Hepatocyte (in vitro differentiated cells): ENCODE results near the gene MAP2K2. TPM values are rescaled to one million over a fixed set of nuclear protein-coding genes. Genes with fewer than 3 reads are reported as not detected.
A peak's percentile ranks its signal among the peaks of the same experiment; 100 is the strongest.
"Not testable (repeated sequence)": the region's sequence is repeated elsewhere in the genome, so short reads cannot be mapped to it uniquely, and the experiment has no call there.

Source experiments
- DNase-seq: peaks from one replicate; pipeline ENCODE4 v3.0.0-alpha.2; 2016; ENCODE audit warnings: low spot score
- H2AFZ ChIP-seq: fragments of 200-600 bp; sonication (generic); 2 replicates; pipeline ENCODE4 v1.6.0; 2016; ENCODE audit warnings: antibody characterized with exemption, mild to moderate bottlenecking
- H3K27ac ChIP-seq: fragments of 200-600 bp; sonication (generic); 2 replicates; pipeline ENCODE4 v1.5.1; 2016; ENCODE audit warnings: mild to moderate bottlenecking
- H3K27me3 ChIP-seq: fragments of 200-600 bp; sonication (generic); 2 replicates; pipeline ENCODE4 v1.6.1; 2016
- H3K36me3 ChIP-seq: fragments of 200-600 bp; sonication (generic); replicated peaks from 2 replicates; pipeline ENCODE4 v1.5.1; 2016; ENCODE audit warnings: low read depth; ENCODE audit not compliant: insufficient read depth
- H3K4me1 ChIP-seq: fragments of 200-600 bp; sonication (generic); 2 replicates; pipeline ENCODE4 v1.5.1; 2016; ENCODE audit warnings: mild to moderate bottlenecking, moderate library complexity; ENCODE audit not compliant: insufficient read depth
- H3K4me2 ChIP-seq: fragments of 200-600 bp; sonication (generic); 2 replicates; pipeline ENCODE4 v1.6.0; 2016
- H3K4me3 ChIP-seq: fragments of 200-600 bp; sonication (generic); 2 replicates; pipeline ENCODE4 v1.5.1; 2016; ENCODE audit warnings: mild to moderate bottlenecking
- H3K79me2 ChIP-seq: fragments of 200-600 bp; sonication (generic); 2 replicates; pipeline ENCODE4 v1.6.0; 2017; ENCODE audit warnings: mild to moderate bottlenecking
- H3K9me2 ChIP-seq: fragments of 200-600 bp; sonication (generic); replicated peaks from 2 replicates; pipeline ENCODE4 v1.6.0; 2017; ENCODE audit warnings: mild to moderate bottlenecking; ENCODE audit not compliant: insufficient read depth
- H3K9me3 ChIP-seq: fragments of 200-600 bp; sonication (generic); 2 replicates; pipeline ENCODE4 v1.5.1; 2016; ENCODE audit warnings: low read depth, mild to moderate bottlenecking
- H4K20me1 ChIP-seq: fragments of 200-600 bp; sonication (generic); 2 replicates; pipeline ENCODE4 v1.6.0; 2016; ENCODE audit warnings: mild to moderate bottlenecking; ENCODE audit not compliant: insufficient read depth, poor library complexity, severe bottlenecking
- EZH2 ChIP-seq: fragments of 200-600 bp; sonication (generic); IDR thresholded peaks from 2 replicates; pipeline ENCODE4 v1.6.1; 2016; ENCODE audit warnings: antibody characterized with exemption, mild to moderate bottlenecking, borderline replicate concordance
- EZH2phosphoT487 ChIP-seq: fragments of 200-600 bp; sonication (generic); IDR thresholded peaks from one replicate; pipeline ENCODE4 v1.6.1; 2018; ENCODE audit warnings: antibody characterized with exemption, mild to moderate bottlenecking, low read depth, moderate library complexity; ENCODE audit not compliant: unreplicated experiment, severe bottlenecking
- WGBS: methylation state at CpG from one replicate; pipeline ENCODE4 v1.1.6; 2016; ENCODE audit warnings: low lambda C conversion rate; ENCODE audit errors: missing lambda C conversion rate; 5-methylcytosine and 5-hydroxymethylcytosine counted together
- polyA plus RNA-seq: library from polyadenylated mRNA; unstranded; fragments of >200 nt; fragmentation: Nextera tagmentation; extraction: Ambion mirVana; gene quantifications from 2 replicates; pipeline ENCODE4 v1.2.1, GENCODE V29; 2016
- total RNA-seq: library from RNA; depleted of rRNA; stranded (reverse); fragments of >200 nt; gene quantifications from 2 replicates; pipeline ENCODE4 v1.2.3, GENCODE V29; 2014
- TF ChIP-seq, protein P1 (sequence below): fragments of 200-600 bp; sonication (generic); IDR thresholded peaks from 2 replicates; pipeline ENCODE4 v1.5.1; 2016; ENCODE audit warnings: antibody characterized with exemption, mild to moderate bottlenecking; ENCODE audit not compliant: poor library complexity

MAP2K2 gene
- total and polyA plus RNA-seq, 2 experiments from 2014 or later, result 135 to 188 TPM

DNA sequence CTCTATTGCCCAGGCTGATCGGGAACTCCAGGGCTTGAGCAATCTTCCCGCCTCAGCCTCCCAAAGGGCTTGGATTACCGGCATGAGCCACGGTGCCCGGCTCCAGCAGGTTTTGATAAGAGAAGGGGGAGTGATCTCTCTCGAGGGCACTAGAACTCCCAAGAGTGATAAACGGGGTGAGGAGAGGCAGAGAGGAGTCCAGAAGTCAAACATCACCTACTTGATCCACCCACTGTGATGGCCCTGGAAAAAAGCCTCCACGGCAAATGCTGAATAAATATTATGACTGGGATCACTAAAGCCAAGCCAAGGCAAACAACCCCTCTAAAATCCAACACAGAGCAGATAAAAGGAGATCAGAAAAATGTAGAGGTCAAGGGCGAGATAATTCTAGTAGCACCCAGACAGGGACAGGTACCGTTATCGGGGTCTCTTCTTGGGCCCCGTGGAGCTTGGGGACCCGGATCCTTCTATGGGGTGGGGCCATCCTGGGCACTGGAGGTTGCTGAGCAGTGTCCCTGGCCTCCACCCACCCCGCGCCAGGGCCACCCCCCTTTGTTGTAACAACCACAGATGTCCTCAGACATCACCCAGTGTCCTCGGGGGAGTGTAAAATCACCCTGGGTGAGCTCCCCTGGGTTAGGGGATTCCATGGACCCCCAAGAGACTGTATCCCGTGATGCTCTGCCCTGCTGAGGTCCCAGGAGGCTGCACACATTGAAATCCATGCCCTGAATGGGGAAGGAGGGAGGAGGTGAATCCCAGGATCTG, 25.8 kb upstream of the MAP2K2 start:
- H3K9me3 ChIP-seq, result no peaks in the 10 kb centered on the region
- no peaks in the 10 kb centered on the region for H4K20me1 ChIP-seq
- no peak overlapping the region for H3K4me2 ChIP-seq
- peaks cover 7% of the 10 kb centered on the region for H3K4me1 ChIP-seq
- H2AFZ ChIP-seq, result no peak overlapping the region
- no peak overlapping the region for H3K4me3 ChIP-seq
- H3K9me2 ChIP-seq, result no peaks in the 10 kb centered on the region
- no peak for TF ChIP-seq EZH2
- TF ChIP-seq EZH2phosphoT487, result no peak
- TF ChIP-seq, protein P1, sequence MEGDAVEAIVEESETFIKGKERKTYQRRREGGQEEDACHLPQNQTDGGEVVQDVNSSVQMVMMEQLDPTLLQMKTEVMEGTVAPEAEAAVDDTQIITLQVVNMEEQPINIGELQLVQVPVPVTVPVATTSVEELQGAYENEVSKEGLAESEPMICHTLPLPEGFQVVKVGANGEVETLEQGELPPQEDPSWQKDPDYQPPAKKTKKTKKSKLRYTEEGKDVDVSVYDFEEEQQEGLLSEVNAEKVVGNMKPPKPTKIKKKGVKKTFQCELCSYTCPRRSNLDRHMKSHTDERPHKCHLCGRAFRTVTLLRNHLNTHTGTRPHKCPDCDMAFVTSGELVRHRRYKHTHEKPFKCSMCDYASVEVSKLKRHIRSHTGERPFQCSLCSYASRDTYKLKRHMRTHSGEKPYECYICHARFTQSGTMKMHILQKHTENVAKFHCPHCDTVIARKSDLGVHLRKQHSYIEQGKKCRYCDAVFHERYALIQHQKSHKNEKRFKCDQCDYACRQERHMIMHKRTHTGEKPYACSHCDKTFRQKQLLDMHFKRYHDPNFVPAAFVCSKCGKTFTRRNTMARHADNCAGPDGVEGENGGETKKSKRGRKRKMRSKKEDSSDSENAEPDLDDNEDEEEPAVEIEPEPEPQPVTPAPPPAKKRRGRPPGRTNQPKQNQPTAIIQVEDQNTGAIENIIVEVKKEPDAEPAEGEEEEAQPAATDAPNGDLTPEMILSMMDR, result no peak
- no peaks in the 10 kb centered on the region for H3K27me3 ChIP-seq
- peaks cover 8% of the 10 kb centered on the region for H3K79me2 ChIP-seq
- peak; percentile 77 for DNase-seq
- 53% methylated on average over 17 of the region's 17 CpGs for WGBS
- peak overlapping the region; percentile 97 for H3K27ac ChIP-seq
- H3K36me3 ChIP-seq, result no peaks in the 10 kb centered on the region

DNA sequence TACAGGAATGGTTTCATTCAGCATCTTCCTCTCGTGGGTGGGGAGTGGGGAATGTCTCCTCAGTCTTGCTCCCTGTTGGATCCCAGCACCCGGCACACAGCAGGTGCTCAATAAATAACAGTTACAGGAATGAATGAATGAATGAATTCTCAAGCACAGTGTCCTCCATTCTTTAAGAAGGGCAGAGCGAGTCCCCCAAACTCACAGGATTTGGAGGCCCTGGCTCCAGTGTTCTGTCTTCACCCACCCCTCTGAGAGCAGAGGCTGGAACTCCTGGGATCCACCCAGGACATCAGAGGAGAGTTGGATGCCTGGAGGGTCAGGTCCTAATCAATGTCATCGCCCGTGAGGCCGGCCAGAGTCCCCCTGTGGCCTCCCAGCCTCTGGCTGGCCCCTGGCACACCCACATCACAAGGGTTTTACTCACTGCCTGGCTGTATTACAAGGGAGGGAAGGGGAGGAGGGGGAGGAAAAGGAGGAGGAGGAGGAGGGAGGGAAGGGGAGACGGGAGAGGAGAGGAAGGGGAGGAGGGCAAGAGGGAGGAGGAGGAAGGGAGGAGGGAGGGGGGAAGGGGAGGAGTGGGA, 20.8 kb upstream of the MAP2K2 start:
- Histone ChIP-seq H3K4me3 (no peak overlapping the region), H3K27ac (peak overlapping the region; percentile 97), H3K9me3 (no peaks in the 10 kb centered on the region), H2AFZ (no peak overlapping the region), H3K79me2 (no peaks in the 10 kb centered on the region), H3K27me3 (no peaks in the 10 kb centered on the region), H3K9me2 (no peaks in the 10 kb centered on the region), H3K36me3 (no peaks in the 10 kb centered on the region), H3K4me2 (peak overlapping the region; percentile 60), H4K20me1 (no peaks in the 10 kb centered on the region), H3K4me1 (peaks cover 4% of the 10 kb centered on the region)
- 37% methylated on average over 6 of the region's 7 CpGs for WGBS
- TF ChIP-seq EZH2phosphoT487, result no peak
- no peak for TF ChIP-seq EZH2
- TF ChIP-seq, protein P1, result no peak
- peak; percentile 75 for DNase-seq

DNA sequence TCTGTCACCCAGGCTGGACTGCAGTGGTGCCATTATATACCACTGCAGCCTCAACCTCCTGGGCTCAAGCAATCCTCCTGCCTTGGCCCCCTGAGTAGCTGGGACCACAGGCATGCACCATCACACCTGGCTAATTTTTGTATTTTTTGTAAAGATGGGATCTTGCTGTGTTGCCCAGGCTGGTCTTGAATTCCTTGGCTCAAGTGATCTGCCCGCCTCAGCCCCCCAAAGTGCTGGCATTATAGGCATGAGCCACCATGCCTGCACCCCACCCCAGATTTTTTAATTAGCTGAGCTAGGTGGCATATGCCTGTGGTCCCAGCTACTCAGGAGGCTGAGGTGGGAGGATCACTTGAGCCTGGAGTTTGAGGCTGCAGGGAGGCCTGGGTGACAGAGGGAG, 19.0 kb upstream of the MAP2K2 start:
- not testable (repeated sequence) for H3K79me2 ChIP-seq, H3K4me1 ChIP-seq, H3K36me3 ChIP-seq, H2AFZ ChIP-seq, DNase-seq, H3K9me2 ChIP-seq, H4K20me1 ChIP-seq, H3K27me3 ChIP-seq, H3K4me3 ChIP-seq, H3K4me2 ChIP-seq, H3K9me3 ChIP-seq
- 88% methylated on average over 1 of the region's 1 CpG for WGBS
- peak overlapping the region; percentile 97 for H3K27ac ChIP-seq

DNA sequence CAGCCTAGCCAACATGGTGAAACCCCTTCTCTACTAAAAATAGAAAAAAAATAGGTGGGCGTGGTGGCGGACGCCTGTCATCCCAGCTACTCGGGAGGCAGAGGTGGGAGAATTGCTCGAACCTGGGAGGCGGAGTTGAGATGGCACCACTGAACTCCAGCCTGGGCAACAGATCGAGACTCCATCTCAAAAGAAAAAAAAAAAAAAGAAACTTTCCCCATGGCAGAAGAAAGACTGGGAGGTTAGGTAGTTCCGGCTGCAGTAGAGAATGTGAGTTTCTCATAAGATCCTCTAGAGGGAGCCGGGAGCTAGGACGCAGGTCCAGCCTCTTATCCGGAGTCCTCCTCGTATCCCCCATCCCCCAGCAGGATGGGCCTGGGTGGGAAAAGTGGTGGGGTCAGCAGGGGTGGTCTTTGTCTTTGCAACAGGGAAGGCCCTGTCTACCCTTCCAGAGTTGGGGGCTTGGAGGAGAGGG, 16.4 kb upstream of the MAP2K2 start:
- Histone ChIP-seq H3K79me2 (no peaks in the 10 kb centered on the region), H3K4me2 (peak overlapping the region; percentile 29), H3K4me3 (no peak overlapping the region), H4K20me1 (no peaks in the 10 kb centered on the region), H3K36me3 (no peaks in the 10 kb centered on the region), H3K9me3 (no peaks in the 10 kb centered on the region), H2AFZ (no peak overlapping the region), H3K9me2 (no peaks in the 10 kb centered on the region), H3K27me3 (no peaks in the 10 kb centered on the region), H3K4me1 (peaks cover 4% of the 10 kb centered on the region), H3K27ac (no peak overlapping the region)
- DNase-seq, result peak; percentile 83
- 29% methylated on average over 12 of the region's 12 CpGs for WGBS
- no peak for TF ChIP-seq EZH2phosphoT487
- TF ChIP-seq, protein P1, result peak; percentile 65
